ENCODE measurements around the gene GNAI3.

The GNAI3 gene

GRCh38 chr1:109531826-109532364, 16.5 kb upstream of the GNAI3 start (continued):
- TF ChIP-seq, protein P1, sequence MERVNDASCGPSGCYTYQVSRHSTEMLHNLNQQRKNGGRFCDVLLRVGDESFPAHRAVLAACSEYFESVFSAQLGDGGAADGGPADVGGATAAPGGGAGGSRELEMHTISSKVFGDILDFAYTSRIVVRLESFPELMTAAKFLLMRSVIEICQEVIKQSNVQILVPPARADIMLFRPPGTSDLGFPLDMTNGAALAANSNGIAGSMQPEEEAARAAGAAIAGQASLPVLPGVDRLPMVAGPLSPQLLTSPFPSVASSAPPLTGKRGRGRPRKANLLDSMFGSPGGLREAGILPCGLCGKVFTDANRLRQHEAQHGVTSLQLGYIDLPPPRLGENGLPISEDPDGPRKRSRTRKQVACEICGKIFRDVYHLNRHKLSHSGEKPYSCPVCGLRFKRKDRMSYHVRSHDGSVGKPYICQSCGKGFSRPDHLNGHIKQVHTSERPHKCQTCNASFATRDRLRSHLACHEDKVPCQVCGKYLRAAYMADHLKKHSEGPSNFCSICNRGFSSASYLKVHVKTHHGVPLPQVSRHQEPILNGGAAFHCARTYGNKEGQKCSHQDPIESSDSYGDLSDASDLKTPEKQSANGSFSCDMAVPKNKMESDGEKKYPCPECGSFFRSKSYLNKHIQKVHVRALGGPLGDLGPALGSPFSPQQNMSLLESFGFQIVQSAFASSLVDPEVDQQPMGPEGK (CRISPR knock-in tag; IDR thresholded peaks at IDR 0.05; ENCODE audit: borderline replicate concordance) = no peak

GRCh38 chr1:109532365-109533136, 15.9 kb upstream of the GNAI3 start:
- TF ChIP-seq ARNTL (CRISPR knock-in tag; IDR thresholded peaks at IDR 0.05; ENCODE audit: borderline replicate concordance, low read depth) = no peak
- TF ChIP-seq ZFP30 (CRISPR knock-in tag; IDR thresholded peaks at IDR 0.05) = no peak
- TF ChIP-seq OSR1 (CRISPR knock-in tag; IDR thresholded peaks at IDR 0.05) = no peak
- TF ChIP-seq TCF4 (CRISPR knock-in tag; IDR thresholded peaks at IDR 0.05; ENCODE audit: borderline replicate concordance) = no peak
- TF ChIP-seq CSDC2 (CRISPR knock-in tag; IDR thresholded peaks at IDR 0.05) = no peak
- TF ChIP-seq, protein P2, sequence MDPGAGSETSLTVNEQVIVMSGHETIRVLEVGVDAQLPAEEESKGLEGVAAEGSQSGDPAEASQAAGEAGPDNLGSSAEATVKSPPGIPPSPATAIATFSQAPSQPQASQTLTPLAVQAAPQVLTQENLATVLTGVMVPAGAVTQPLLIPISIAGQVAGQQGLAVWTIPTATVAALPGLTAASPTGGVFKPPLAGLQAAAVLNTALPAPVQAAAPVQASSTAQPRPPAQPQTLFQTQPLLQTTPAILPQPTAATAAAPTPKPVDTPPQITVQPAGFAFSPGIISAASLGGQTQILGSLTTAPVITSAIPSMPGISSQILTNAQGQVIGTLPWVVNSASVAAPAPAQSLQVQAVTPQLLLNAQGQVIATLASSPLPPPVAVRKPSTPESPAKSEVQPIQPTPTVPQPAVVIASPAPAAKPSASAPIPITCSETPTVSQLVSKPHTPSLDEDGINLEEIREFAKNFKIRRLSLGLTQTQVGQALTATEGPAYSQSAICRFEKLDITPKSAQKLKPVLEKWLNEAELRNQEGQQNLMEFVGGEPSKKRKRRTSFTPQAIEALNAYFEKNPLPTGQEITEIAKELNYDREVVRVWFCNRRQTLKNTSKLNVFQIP (CRISPR knock-in tag; IDR thresholded peaks at IDR 0.05; ENCODE audit: borderline replicate concordance, low read depth) = no peak
- TF ChIP-seq, protein P1 (CRISPR knock-in tag; IDR thresholded peaks at IDR 0.05; ENCODE audit: borderline replicate concordance) = no peak
- TF ChIP-seq ZNF8 (CRISPR knock-in tag; IDR thresholded peaks at IDR 0.05) = no peak
- TF ChIP-seq, protein P3, sequence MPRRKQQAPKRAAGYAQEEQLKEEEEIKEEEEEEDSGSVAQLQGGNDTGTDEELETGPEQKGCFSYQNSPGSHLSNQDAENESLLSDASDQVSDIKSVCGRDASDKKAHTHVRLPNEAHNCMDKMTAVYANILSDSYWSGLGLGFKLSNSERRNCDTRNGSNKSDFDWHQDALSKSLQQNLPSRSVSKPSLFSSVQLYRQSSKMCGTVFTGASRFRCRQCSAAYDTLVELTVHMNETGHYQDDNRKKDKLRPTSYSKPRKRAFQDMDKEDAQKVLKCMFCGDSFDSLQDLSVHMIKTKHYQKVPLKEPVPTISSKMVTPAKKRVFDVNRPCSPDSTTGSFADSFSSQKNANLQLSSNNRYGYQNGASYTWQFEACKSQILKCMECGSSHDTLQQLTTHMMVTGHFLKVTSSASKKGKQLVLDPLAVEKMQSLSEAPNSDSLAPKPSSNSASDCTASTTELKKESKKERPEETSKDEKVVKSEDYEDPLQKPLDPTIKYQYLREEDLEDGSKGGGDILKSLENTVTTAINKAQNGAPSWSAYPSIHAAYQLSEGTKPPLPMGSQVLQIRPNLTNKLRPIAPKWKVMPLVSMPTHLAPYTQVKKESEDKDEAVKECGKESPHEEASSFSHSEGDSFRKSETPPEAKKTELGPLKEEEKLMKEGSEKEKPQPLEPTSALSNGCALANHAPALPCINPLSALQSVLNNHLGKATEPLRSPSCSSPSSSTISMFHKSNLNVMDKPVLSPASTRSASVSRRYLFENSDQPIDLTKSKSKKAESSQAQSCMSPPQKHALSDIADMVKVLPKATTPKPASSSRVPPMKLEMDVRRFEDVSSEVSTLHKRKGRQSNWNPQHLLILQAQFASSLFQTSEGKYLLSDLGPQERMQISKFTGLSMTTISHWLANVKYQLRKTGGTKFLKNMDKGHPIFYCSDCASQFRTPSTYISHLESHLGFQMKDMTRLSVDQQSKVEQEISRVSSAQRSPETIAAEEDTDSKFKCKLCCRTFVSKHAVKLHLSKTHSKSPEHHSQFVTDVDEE (CRISPR knock-in tag; IDR thresholded peaks at IDR 0.05) = no peak
- ATAC-seq = peak; percentile 93

GRCh38 chr1:109534307-109534858, 14.0 kb upstream of the GNAI3 start:
- ATAC-seq = no peak
- TF ChIP-seq, protein P4, sequence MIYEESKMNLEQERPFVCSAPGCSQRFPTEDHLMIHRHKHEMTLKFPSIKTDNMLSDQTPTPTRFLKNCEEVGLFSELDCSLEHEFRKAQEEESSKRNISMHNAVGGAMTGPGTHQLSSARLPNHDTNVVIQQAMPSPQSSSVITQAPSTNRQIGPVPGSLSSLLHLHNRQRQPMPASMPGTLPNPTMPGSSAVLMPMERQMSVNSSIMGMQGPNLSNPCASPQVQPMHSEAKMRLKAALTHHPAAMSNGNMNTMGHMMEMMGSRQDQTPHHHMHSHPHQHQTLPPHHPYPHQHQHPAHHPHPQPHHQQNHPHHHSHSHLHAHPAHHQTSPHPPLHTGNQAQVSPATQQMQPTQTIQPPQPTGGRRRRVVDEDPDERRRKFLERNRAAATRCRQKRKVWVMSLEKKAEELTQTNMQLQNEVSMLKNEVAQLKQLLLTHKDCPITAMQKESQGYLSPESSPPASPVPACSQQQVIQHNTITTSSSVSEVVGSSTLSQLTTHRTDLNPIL (CRISPR knock-in tag; IDR thresholded peaks at IDR 0.05; ENCODE audit: low read depth) = no peak
- TF ChIP-seq ZFP30 (CRISPR knock-in tag; IDR thresholded peaks at IDR 0.05) (no peak), RARB (CRISPR knock-in tag; IDR thresholded peaks at IDR 0.05) (no peak), OSR1 (CRISPR knock-in tag; IDR thresholded peaks at IDR 0.05) (no peak), TCF4 (CRISPR knock-in tag; IDR thresholded peaks at IDR 0.05; ENCODE audit: borderline replicate concordance) (no peak), ZNF70 (CRISPR knock-in tag; IDR thresholded peaks at IDR 0.05) (no peak), SNAI2 (CRISPR knock-in tag; IDR thresholded peaks at IDR 0.05) (no peak), ZNF565 (CRISPR knock-in tag; conservative IDR thresholded peaks at IDR 0.05; ENCODE audit: low read depth) (no peak), PPARA (CRISPR knock-in tag; IDR thresholded peaks at IDR 0.05; ENCODE audit: borderline replicate concordance) (no peak), ZC3H10 (CRISPR knock-in tag; IDR thresholded peaks at IDR 0.05) (no peak), ZNF8 (CRISPR knock-in tag; IDR thresholded peaks at IDR 0.05) (no peak), TOX (CRISPR knock-in tag; IDR thresholded peaks at IDR 0.05; ENCODE audit: borderline replicate concordance) (no peak), ISL1 (CRISPR knock-in tag; IDR thresholded peaks at IDR 0.05) (no peak)
- TF ChIP-seq, protein P3 (CRISPR knock-in tag; IDR thresholded peaks at IDR 0.05) = no peak
- TF ChIP-seq, protein P2 (CRISPR knock-in tag; IDR thresholded peaks at IDR 0.05; ENCODE audit: borderline replicate concordance, low read depth) = no peak
